ENCODE measurements around the gene PGD.
"Not testable (repeated sequence)": the region's sequence is repeated elsewhere in the genome, so short reads cannot be mapped to it uniquely, and the experiment has no call there.

The PGD gene

GRCh38 chr1:10400013-10400412, 1.1 kb downstream of the PGD start:
- no peak for DNase-seq

GRCh38 chr1:10401281-10401680, 2.4 kb downstream of the PGD start:
- DNase-seq, result no peak

GRCh38 chr1:10402729-10403274, 3.9 kb downstream of the PGD start:
- DNase-seq, result no peak

GRCh38 chr1:10407201-10407600, 8.3 kb downstream of the PGD start:
- no peak for DNase-seq

GRCh38 chr1:10415211-10415930, 16.5 kb downstream of the PGD start:
- no peak for DNase-seq

GRCh38 chr1:10415967-10416366, 17.1 kb downstream of the PGD start:
- DNase-seq, result not testable (repeated sequence)

- not testable (repeated sequence) for DNase-seq
Observed at GRCh38 chr1:10418741-10419140, 19.9 kb downstream of the PGD start.

- no peak for DNase-seq
Observed at GRCh38 chr1:10419351-10419750, 20.5 kb downstream of the PGD start.

- DNase-seq, result no peak
Observed at GRCh38 chr1:10421637-10422036, 22.8 kb downstream of the PGD start.

- DNase-seq, result no peak
Observed at GRCh38 chr1:10424034-10424433, 25.2 kb downstream of the PGD start.

GRCh38 chr1:10424651-10425050, 25.8 kb downstream of the PGD start:
- no peak for DNase-seq

- not testable (repeated sequence) for DNase-seq
Observed at GRCh38 chr1:10425826-10426534, 27.1 kb downstream of the PGD start.

GRCh38 chr1:10426535-10426848, 27.6 kb downstream of the PGD start:
- not testable (repeated sequence) for DNase-seq

GRCh38 chr1:10428984-10429383, 30.1 kb downstream of the PGD start:
- no peak for DNase-seq

- DNase-seq, result no peak
Observed at GRCh38 chr1:10429868-10430215, 31.0 kb downstream of the PGD start.

- DNase-seq, result no peak
Observed at GRCh38 chr1:10430216-10431069, 31.6 kb downstream of the PGD start, which contains the start of gene CENPS. Gene CENPS, plus strand, starts transcription at chr1:10430433. Its CDS starts 85 bp downstream, at chr1:10430518.

GRCh38 chr1:10431070-10431730, 32.3 kb downstream of the PGD start:
- DNase-seq, result no peak

GRCh38 chr1:10432910-10433700, 34.2 kb downstream of the PGD start:
- DNase-seq, result no peak

GRCh38 chr1:10433790-10434189, 34.9 kb downstream of the PGD start:
- no peak for DNase-seq

- no peak for DNase-seq
Observed at GRCh38 chr1:10434590-10434989, 35.7 kb downstream of the PGD start.

- DNase-seq, result no peak
Observed at GRCh38 chr1:10437052-10437451, 38.2 kb downstream of the PGD start.

GRCh38 chr1:10438677-10439163, 39.9 kb downstream of the PGD start:
- no peak for DNase-seq

All from NCI-H187 treated with DMSO at 0.1 percent for 48 hours (cell line).